Epithelial cell of proximal tubule (primary cell): Measurements from ENCODE around the gene DSE. TPM values are rescaled to one million over a fixed set of nuclear protein-coding genes. Genes with fewer than 3 reads are reported as not detected.

ENCODE experiments used
- DNase-seq: peaks from one replicate; pipeline ENCODE4 v3.0.0-alpha.2; 2011; ENCODE audit warnings: low read depth
- H3K4me3 ChIP-seq: 2 replicates; pipeline ENCODE4 v1.5.1; 2011; ENCODE audit warnings: low read depth, mild to moderate bottlenecking, low read length
- total RNA-seq: library from RNA; depleted of rRNA; stranded (reverse); fragments of >200 nt; gene quantifications from 2 replicates; pipeline ENCODE4 v1.2.3, GENCODE V29; 2015
- TF ChIP-seq, protein P1 (sequence below): conservative IDR thresholded peaks from 2 replicates; pipeline ENCODE4 v1.5.1; 2012; ENCODE audit warnings: low read depth, mild to moderate bottlenecking, low read length

DSE gene
- total RNA-seq, 1 donor from 2014 or later: 36.1 TPM

- TF ChIP-seq, protein P1, sequence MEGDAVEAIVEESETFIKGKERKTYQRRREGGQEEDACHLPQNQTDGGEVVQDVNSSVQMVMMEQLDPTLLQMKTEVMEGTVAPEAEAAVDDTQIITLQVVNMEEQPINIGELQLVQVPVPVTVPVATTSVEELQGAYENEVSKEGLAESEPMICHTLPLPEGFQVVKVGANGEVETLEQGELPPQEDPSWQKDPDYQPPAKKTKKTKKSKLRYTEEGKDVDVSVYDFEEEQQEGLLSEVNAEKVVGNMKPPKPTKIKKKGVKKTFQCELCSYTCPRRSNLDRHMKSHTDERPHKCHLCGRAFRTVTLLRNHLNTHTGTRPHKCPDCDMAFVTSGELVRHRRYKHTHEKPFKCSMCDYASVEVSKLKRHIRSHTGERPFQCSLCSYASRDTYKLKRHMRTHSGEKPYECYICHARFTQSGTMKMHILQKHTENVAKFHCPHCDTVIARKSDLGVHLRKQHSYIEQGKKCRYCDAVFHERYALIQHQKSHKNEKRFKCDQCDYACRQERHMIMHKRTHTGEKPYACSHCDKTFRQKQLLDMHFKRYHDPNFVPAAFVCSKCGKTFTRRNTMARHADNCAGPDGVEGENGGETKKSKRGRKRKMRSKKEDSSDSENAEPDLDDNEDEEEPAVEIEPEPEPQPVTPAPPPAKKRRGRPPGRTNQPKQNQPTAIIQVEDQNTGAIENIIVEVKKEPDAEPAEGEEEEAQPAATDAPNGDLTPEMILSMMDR: no peak
- no peak overlapping the region for H3K4me3 ChIP-seq
Measured at GRCh38 chr6:116408491-116408890, 37.7 kb downstream of the DSE start.

GRCh38 chr6:116409756-116410155 lies 39.0 kb downstream of the DSE start:
- no peak for DNase-seq
- H3K4me3 ChIP-seq: no peak overlapping the region
- TF ChIP-seq, protein P1: no peak

More at GRCh38 chr6:116408491-116408890, 37.7 kb downstream of the DSE start:
- DNase-seq: no peak

DNA sequence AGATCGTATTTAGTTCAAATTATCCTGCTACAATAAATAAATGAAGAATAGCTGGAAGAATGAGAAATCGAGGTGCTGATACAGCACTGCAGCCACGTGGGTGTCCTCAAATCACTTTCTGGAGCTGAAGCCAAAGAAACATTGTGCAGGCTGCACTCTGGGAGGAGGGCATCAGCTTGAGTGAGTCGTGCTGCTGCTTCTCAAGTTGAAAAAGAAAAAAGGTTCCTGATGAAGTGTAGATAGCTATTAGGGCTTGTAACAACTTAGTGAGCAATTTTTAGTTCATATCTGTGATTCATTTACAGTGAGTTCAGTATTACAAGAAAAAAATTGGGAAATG lies 40.5 kb downstream of the DSE start:
- TF ChIP-seq, protein P1: no peak
- no peak for DNase-seq
- no peak overlapping the region for H3K4me3 ChIP-seq

DNA sequence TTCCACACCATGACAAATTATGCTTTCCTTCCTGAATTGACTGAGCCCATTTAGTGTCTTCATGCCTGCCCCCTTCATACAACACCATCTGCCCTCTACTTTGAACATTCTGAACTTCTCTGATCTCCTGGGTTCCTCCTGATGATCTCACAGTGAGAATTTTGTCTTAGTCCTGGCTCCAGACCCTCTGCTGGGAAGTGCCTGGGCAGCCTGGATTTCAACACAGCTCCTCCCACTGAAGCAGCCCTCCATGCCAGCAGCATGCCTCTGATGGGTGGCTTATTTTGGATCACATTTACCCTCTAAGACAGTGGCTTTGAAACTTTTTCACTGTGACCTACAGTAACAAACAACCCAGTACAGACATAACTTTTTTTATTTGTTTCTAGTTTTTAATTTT lies 41.5 kb downstream of the DSE start:
- no peak for DNase-seq
- TF ChIP-seq, protein P1: no peak
- H3K4me3 ChIP-seq: no peak overlapping the region

DNA sequence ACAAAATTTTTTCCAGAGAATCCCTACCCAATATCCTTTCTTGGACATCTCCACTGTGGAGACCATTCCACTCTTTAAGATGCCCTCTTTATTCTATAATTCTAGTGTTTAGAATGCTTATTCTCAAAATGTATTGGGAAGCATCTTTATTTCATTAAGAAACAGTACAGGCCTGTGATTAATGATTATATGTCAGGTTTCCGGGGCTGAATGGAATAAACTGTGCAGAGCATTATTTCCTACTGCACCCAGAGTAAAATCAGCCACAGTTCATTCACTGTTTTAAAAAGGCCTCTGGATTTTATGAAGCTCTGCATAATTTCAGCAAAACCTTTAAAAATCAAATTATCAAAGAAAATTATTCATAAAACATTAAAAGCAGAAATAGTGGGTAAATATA lies 42.6 kb downstream of the DSE start:
- no peak for DNase-seq
- TF ChIP-seq, protein P1: no peak
- no peak overlapping the region for H3K4me3 ChIP-seq

- TF ChIP-seq, protein P1: no peak
- DNase-seq: no peak
- H3K4me3 ChIP-seq: no peak overlapping the region
Measured at GRCh38 chr6:116417661-116418060, 46.9 kb downstream of the DSE start.

DNA sequence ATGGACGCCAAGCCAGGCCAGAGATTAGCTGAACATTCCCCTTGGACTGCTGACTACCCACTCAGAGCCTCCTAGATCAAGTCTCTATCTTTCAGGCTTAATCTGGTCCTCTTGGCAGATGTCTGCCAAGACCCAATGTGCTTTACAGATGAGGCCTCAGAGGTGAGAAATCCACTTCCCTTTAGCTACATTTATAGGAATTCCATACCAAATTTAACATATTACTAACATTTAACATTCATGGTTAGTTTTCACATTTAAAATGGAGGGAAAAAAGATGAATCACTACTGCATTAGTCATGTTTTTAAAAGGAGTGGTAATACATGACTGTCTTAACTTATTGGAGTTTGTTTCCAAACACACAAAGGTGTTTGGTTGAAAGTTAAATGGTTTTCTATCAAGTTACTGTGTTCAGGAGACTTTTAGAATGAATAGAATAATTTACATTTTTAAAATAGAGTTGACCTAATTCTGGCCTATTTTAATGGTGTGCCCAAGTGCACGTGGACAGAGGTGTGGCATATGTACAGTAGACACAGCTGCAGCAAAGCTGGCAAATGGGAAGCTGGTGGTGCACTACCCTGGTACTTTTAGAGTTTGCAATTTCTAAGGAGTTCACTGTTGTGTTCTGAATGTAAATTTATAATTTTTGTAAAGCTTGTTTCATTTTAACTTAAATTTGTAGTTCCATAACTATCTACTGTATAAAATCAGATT lies 48.5 kb downstream of the DSE start:
- no peak for DNase-seq
- H3K4me3 ChIP-seq: no peak overlapping the region
- TF ChIP-seq, protein P1: no peak
